ENCODE results near the gene ADRB1.

Gene ADRB1

GRCh38 chr10:114057855-114058254 lies 14.2 kb downstream of the ADRB1 start:
- no peak for DNase-seq (ENCODE audit: low read depth in 2 of 2)

- DNase-seq (ENCODE audit: low read depth in 2 of 2), result no peak
Measured at GRCh38 chr10:114058297-114058696, 14.6 kb downstream of the ADRB1 start.

- DNase-seq (ENCODE audit: low read depth in 2 of 2), result no peak
Measured at GRCh38 chr10:114059561-114059960, 15.9 kb downstream of the ADRB1 start.

- DNase-seq (ENCODE audit: low read depth in 2 of 2), result no peak
Measured at GRCh38 chr10:114060456-114060855, 16.8 kb downstream of the ADRB1 start.

DNA sequence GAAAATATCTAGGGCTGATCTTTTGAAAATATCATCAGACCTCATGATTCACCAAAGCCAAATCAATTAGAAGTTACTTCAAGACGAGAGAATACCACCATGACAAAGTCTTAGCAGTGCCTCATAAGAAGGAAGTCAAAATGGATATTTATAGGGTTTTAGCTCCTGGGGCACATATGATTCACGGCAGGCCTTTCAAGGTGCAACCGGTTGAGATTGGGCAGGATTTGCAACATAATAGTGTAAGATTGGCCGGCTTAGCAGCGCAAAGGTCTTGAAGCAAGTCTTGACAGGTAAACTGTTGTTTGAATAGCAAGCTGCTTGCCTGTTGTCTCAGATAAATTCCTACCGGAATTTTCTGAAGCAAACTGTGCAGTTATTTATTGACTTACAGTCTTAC lies 17.5 kb downstream of the ADRB1 start:
- DNase-seq (ENCODE audit: low read depth in 2 of 2), result no peak

DNA sequence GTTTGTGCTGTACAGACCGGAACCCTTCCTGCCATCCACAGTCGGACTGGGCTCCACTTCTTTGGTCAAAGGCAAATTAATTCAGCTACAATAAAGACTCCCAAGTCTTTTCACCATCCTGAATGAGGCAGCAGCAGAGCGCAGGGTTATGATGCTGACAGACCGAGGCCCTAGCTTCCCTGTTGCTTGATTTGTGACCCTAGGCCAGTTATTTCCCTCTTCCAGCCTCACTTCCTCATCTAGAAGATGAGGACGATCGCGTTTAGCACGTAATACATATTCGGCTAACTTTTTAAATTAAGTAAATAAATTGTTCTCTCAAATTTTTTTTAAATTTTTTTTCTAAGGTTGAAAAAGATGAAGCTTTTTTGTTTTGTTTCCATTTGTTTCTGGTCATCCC lies 18.1 kb downstream of the ADRB1 start:
- DNase-seq (ENCODE audit: low read depth in 2 of 2), result no peak

GRCh38 chr10:114064151-114065048 lies 20.7 kb downstream of the ADRB1 start:
- no peak for DNase-seq (ENCODE audit: low read depth in 2 of 2)

DNA sequence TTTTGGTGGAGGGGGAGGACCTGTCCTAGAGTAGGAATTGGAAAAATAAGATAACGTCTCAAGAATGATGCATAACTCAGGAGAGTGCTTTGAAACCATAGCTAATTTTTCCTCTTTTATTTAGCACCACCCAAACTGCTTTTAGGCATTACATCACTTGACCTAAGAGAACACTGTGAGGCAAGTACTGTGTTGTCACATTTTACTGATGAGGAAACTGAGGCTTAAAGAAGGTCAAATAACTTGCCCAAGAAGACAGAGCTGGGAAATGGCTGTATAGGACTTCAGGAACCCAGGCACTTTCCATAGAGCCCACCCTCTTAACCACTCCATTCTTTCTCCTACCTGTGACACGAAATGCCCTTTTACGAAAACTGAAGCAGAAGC lies 21.4 kb downstream of the ADRB1 start:
- no peak for DNase-seq (ENCODE audit: low read depth in 2 of 2)

- no peak for DNase-seq (ENCODE audit: low read depth in 2 of 2)
Measured at GRCh38 chr10:114068054-114068707, 24.5 kb downstream of the ADRB1 start.

DNA sequence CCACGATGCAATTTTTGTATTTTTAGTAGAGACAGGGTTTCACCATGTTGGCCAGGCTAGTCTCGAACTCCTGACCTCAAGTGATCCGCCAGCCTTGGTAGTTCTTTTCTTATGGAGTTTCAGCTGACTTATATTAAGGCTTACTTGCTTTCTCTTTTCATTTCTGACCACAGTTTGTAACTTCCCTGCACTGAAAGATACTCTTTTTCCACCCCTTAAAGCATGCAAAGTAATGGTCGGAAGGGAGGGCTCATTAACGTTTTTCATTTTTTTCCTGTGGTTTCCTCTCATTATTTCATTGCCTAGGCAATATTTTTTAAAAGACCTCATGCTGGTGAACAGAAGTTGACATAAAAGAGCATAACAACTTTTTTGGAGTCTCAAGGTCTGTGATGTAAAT lies 27.0 kb downstream of the ADRB1 start:
- DNase-seq (ENCODE audit: low read depth in 2 of 2), result no peak

- DNase-seq (ENCODE audit: low read depth in 2 of 2), result no peak
Measured at GRCh38 chr10:114071178-114071577, 27.5 kb downstream of the ADRB1 start.

DNA sequence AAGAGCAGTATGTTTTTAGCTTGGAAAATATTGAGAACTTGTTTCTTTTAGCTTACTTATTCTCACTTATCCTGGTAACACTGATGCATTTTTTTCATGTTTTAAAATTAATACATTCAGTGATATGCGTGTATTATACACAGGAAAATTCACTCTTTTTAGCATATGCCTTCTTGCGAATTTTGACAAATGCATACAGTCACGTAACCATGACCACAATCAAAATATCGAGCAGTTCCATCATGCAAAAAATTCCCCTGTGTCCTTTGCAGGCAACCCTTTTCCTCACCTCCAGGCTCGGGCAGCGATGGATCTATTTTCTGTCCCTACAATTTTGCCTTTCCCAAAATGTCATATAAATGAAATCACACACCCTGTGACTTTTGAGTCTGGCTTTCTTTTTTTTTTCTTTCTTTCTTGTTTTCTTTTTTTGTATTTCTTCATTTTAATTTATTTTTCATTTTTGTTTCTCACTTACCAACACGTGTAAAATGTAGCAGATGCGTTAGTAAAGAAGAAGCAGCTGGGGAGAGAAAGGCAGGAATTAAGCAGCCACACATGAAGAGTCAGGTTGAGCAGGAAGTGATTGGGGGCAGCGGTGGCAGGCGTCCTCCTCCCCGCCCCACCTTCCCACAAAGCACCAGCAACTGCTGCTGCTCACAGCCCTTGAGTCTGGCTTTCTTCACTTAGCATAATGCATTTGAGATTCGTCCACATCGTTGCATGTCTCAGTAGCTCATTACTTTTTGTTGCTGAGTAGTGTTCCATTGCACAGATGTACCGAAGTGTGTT lies 29.9 kb downstream of the ADRB1 start:
- DNase-seq (ENCODE audit: low read depth in 2 of 2), result no peak

DNA sequence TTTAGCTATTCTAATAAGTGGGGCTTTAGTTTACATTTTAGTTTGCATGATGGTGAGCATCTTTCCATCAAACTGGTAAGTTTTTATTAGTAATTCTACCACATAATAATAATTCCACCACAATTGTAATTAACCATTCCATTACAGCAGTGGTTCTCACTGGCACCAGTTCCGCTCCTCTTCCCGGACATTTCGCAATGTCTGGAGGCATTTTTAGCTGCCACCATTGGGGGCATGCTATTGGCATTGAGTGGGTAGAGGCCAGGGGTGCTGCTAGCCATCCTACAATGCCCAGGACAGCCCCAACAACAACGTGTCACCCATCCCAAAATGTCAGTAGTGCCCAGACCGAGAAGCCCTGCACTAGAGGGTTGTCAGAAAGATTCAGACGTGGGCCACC lies 31.4 kb downstream of the ADRB1 start:
- no peak for DNase-seq (ENCODE audit: low read depth in 2 of 2)

DNA sequence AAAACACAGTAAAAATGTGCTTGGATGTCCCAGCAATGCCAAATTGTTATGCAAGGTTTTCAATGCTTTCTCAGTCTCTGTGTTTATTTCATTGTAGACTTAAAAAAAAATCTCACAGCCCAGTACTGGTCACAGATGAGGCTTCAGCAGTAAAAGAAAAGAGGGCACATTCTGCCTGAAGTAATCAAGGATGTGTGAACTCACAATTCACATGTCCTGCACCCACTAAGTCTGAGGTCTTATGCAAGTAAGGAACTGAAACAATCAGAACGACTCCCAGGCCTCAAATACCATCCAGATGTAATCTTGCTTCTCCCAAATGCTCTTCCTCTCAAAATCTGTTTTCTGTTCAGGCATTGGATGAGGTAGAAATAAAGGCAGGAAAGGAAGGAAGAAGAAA lies 33.7 kb downstream of the ADRB1 start:
- DNase-seq (ENCODE audit: low read depth in 2 of 2), result no peak

- no peak for DNase-seq (ENCODE audit: low read depth in 2 of 2)
Measured at GRCh38 chr10:114077815-114078219, 34.2 kb downstream of the ADRB1 start.

- DNase-seq (ENCODE audit: low read depth in 2 of 2), result no peak
Measured at GRCh38 chr10:114078346-114078745, 34.7 kb downstream of the ADRB1 start.

DNA sequence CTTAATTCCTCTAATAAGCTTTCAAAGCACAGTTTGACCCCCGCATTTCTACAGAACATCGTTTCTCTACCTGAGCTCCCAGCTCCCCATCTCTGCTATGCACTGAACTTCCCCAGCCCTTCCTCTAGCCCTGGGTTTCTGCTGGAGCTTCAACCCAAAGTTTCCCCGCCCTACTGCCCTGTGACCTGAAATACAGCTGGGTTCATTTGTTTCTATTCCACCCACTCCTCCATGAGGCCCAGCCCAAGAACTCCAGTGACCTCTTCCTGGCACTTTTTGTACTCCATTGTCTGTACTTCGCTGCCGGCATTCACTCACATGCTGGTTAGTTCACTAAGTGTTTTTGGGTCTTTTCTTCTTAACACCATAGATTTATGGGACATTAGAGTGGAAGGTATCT lies 35.8 kb downstream of the ADRB1 start:
- DNase-seq (ENCODE audit: low read depth in 2 of 2), result no peak

DNA sequence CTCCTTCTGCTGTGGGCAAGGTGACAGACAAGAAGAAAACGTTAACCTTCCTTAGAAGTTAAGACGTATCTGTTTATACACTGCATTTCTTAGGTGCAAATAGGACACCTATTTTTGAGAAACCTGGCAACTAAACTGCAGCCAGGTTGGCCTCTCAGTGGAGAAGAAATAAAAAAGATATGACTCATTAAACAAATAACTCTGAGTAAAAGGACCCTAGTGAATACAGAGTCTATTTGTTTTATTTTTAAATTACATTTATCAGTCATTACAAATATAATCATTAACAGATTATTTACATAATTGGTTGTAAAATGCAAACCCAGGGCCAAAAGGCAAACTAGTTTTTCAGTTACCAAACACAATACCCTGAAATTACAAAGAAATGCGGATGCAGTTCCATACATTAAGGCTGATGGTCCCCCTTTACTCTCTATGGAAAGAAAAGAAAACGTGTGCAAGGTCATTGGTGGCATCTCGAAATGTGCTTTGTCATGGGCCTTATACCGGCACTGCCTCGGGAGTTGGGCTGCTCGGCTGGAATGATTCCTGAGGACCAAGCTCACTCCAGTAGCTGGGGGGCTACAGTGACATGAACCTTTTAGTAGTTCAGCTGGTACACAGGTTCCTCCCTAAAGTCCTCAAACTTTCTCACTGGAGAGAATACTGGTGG lies 38.4 kb downstream of the ADRB1 start:
- DNase-seq (ENCODE audit: low read depth in 2 of 2), result no peak

DNA sequence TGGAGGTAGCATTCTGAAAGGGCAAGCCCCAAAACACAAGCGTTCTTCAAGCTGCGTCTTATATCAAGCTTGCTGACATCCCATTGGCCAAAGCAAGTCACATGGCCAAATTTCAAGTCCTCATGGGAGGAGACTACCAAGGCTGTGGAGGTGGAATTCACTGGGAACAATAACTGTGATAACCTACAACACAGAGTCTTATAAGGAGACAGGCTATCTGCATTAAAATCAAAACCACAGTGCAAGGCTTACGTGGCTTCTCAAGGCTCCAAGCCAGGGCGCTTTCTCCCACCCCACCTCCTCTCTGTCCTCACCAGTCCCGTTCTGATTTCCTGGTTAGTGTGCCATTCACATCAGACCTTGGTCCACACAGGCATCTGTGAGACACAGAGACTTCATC lies 39.4 kb downstream of the ADRB1 start:
- no peak for DNase-seq (ENCODE audit: low read depth in 2 of 2)

DNA sequence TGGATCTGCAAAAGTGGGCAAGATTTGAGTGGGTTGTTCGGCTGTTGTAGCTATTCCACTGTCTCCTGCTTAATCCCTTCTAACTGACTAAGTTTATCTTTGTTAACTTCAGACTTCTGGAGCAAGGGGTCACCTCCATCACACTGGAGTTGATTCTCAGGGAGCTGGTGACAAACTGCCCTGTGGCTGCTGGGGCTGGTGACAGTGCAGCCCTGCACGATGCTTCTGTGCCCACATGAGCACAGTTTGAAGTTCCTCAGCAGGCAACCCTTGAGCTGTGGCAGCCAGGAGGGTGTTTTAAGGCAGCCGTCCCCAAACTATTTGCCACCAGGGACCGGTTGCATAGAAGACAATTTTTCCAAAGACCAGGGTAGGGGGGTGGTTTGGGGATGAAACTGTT lies 40.5 kb downstream of the ADRB1 start:
- no peak for DNase-seq (ENCODE audit: low read depth in 2 of 2)

DNA sequence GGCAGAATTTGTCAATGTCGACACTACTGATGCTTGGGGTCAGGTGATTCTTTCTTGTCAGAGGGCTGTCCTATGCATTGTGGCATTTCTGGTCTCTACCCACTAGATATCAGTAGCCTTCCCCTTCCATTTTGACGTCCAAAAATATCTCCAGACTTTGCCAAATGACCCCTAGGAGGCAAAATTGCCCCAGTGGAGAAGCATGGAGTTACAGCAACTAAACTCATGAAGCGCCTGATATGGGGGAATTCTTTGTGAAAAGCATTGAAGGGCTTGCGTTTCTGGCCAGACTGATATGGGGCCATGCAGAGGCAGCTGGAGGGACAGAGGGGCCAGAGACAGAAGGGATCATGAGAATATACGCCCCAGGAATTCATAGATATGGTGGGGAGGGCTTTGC lies 43.6 kb downstream of the ADRB1 start:
- DNase-seq (ENCODE audit: low read depth in 2 of 2), result no peak

GRCh38 chr10:114087655-114088054 lies 44.0 kb downstream of the ADRB1 start:
- no peak for DNase-seq (ENCODE audit: low read depth in 2 of 2)
